Thyroid gland (tissue), 4 donors: ENCODE measurements around the gene PREX1. TPM values are rescaled to one million over a fixed set of nuclear protein-coding genes. Genes with fewer than 3 reads are reported as not detected.
"Not testable (repeated sequence)": the region's sequence is repeated elsewhere in the genome, so short reads cannot be mapped to it uniquely, and the experiment has no call there.

ENCODE experiments used
- DNase-seq, 2 donors: peaks; one replicate each; pipeline ENCODE4 v3.0.0-alpha.2; 2019
- H3K27ac ChIP-seq, 3 donors: fragments of 200-600 bp; sonication (generic); 1 replicate in 2 of 3; 2 replicates in 1 of 3; pipeline ENCODE4 v1.5.1; 2016 to 2019; ENCODE audit warnings: mild to moderate bottlenecking in 1 of 3, moderate library complexity in 1 of 3
- H3K27me3 ChIP-seq: fragments of 200-600 bp; sonication (generic); one replicate; pipeline ENCODE4 v1.5.1; 2019
- H3K36me3 ChIP-seq, 2 donors: fragments of 200-600 bp; sonication (generic); one replicate each; pipeline ENCODE4 v1.5.1; 2016 to 2019
- H3K4me1 ChIP-seq, 2 donors: fragments of 200-600 bp; sonication (generic); one replicate each; pipeline ENCODE4 v1.5.1; 2017 to 2019
- H3K4me3 ChIP-seq, 3 donors: fragments of 200-600 bp; sonication (generic); replicated peaks in 1 of 3; 1 replicate in 2 of 3; 2 replicates in 1 of 3; pipeline ENCODE4 v1.5.1; 2016; ENCODE audit warnings: mild to moderate bottlenecking in 1 of 3
- H3K9me3 ChIP-seq: fragments of 200-600 bp; sonication (generic); one replicate; pipeline ENCODE4 v1.5.1; 2017
- CTCF ChIP-seq, 6 experiments: fragments of 200-600 bp in 3 of 6; fragments of 450-650 bp in 3 of 6; sonication (generic) in 3 of 6; IDR thresholded peaks; one replicate each; pipeline ENCODE4 v1.5.1; 2016 to 2019; ENCODE audit warnings: antibody characterized with exemption in 6 of 6, mild to moderate bottlenecking in 2 of 6, inconsistent platforms in 1 of 6, moderate library complexity in 1 of 6
- POLR2A ChIP-seq, 2 donors: fragments of 450-650 bp; IDR thresholded peaks; one replicate each; pipeline ENCODE4 v1.6.1; 2017; ENCODE audit warnings: antibody characterized with exemption in 2 of 2, mild to moderate bottlenecking in 2 of 2, moderate library complexity in 1 of 2
- WGBS, 2 donors: methylation state at CpG; one replicate each; pipeline ENCODE4 v1.1.5; 2017; 5-methylcytosine and 5-hydroxymethylcytosine counted together
- intact Hi-C: fragments of 100-400 bp; cut with DNase I; formaldehyde crosslinking; loops from one replicate; pipeline ENCODE4 v1.15.1; 2023
- total RNA-seq, 4 donors: library from RNA; depleted of rRNA; stranded (reverse); fragments of >200 nt; gene quantifications; one replicate each; pipeline ENCODE4 v1.2.3, GENCODE V29; 2016

The PREX1 gene
- total RNA-seq, 4 donors from 2014 or later, result 10.2 to 42.7 (median 18.7) TPM

DNA sequence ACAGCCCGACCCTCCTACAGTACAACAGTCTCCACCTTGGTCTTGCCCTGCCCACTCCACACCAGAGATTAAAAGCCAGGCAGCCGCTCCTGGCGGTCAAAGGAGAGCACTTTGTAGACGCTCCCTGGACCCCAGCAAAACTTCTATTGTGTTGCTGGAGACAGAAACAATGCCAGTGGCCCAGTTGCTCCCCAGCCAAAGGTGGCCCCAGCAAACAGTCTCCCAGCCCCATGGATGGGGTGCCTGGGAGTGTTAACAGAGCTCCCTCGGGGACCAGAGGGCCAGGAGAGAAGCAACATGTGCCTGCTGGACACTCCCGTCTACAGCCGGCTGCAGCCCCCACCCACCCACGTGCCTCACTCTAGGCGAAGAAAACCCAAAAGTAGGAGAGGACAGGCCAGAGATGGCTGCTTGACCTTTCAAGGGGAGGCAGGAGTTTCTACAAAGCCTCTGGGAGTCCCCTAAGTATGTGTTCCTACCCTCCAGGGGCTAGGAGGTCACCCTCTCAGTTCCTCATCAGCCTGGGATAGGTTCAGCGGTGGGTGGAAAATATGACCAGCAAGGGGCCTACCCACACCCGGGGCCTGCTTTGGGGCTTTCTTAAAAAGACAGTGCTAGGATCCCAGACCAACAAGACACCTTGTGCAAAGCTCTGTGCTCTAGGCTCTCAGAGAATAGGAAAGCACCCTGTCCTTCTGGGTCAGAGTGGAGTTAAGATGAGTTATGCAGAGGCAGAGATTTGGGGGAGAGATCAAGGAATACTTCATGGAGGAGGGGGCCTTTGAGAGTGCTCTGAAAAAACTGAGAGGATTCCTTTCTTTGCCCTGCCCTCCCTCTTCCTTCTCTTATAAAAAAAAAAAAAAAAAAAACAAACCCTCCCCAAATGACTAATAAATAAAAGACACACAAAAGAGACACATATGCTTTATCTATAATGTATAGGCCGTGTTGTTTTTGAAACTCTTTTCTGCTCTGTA lies 19.0 kb upstream of the PREX1 start:
- TF ChIP-seq CTCF (IDR thresholded peaks at IDR 0.05), result no peak
- TF ChIP-seq POLR2A (IDR thresholded peaks at IDR 0.05), result no peak
- no peaks in the 10 kb centered on the region for H3K27me3 ChIP-seq
- H3K4me1 ChIP-seq, result peaks cover 0 to 9% of the 10 kb centered on the region in 2 donors
- no peak overlapping the region for H3K27ac ChIP-seq
- no peak overlapping the region for H3K4me3 ChIP-seq
- H3K36me3 ChIP-seq, result no peaks in the 10 kb centered on the region
- intact Hi-C loops, result no loop called here
- 22 to 29% methylated on average over 9 to 12 of the region's 12 CpGs for WGBS, 2 donors
- no peaks in the 10 kb centered on the region for H3K9me3 ChIP-seq
- DNase-seq, result peak in 1 of 2 donors; percentile 22

- intact Hi-C loops, result no loop called here
- Histone ChIP-seq H3K36me3 (no peaks in the 10 kb centered on the region), H3K9me3 (no peaks in the 10 kb centered on the region), H3K4me3 (no peak overlapping the region), H3K27me3 (no peaks in the 10 kb centered on the region), H3K4me1 (peaks cover 0 to 9% of the 10 kb centered on the region in 2 donors), H3K27ac (no peak overlapping the region)
- WGBS, 2 donors, result 75 to 85% methylated on average over 6 to 7 of the region's 7 CpGs
- TF ChIP-seq CTCF (IDR thresholded peaks at IDR 0.05) (no peak), POLR2A (IDR thresholded peaks at IDR 0.05) (no peak)
- DNase-seq, result no peak
Measured at GRCh38 chr20:48845721-48846306, 18.0 kb upstream of the PREX1 start.

GRCh38 chr20:48844996-48845395 lies 17.2 kb upstream of the PREX1 start:
- H3K36me3 ChIP-seq, result no peaks in the 10 kb centered on the region
- TF ChIP-seq CTCF (IDR thresholded peaks at IDR 0.05) (no peak), POLR2A (IDR thresholded peaks at IDR 0.05) (no peak)
- H3K4me3 ChIP-seq, result no peak overlapping the region
- intact Hi-C loops, result no loop called here
- H3K27ac ChIP-seq, result no peak overlapping the region
- H3K4me1 ChIP-seq, result peaks cover 0 to 9% of the 10 kb centered on the region in 2 donors
- H3K9me3 ChIP-seq, result no peaks in the 10 kb centered on the region
- WGBS, 2 donors, result 61 to 62% methylated on average over 4 of the region's 4 CpGs
- no peak for DNase-seq
- H3K27me3 ChIP-seq, result no peaks in the 10 kb centered on the region

- H3K27me3 ChIP-seq, H3K4me1 ChIP-seq, H3K9me3 ChIP-seq, H3K36me3 ChIP-seq, DNase-seq, H3K4me3 ChIP-seq, H3K27ac ChIP-seq, intact Hi-C loops: not testable (repeated sequence)
- WGBS, 2 donors, result 39 to 40% methylated on average over 2 of the region's 2 CpGs
Measured at GRCh38 chr20:48843896-48844295, 16.1 kb upstream of the PREX1 start.

DNA sequence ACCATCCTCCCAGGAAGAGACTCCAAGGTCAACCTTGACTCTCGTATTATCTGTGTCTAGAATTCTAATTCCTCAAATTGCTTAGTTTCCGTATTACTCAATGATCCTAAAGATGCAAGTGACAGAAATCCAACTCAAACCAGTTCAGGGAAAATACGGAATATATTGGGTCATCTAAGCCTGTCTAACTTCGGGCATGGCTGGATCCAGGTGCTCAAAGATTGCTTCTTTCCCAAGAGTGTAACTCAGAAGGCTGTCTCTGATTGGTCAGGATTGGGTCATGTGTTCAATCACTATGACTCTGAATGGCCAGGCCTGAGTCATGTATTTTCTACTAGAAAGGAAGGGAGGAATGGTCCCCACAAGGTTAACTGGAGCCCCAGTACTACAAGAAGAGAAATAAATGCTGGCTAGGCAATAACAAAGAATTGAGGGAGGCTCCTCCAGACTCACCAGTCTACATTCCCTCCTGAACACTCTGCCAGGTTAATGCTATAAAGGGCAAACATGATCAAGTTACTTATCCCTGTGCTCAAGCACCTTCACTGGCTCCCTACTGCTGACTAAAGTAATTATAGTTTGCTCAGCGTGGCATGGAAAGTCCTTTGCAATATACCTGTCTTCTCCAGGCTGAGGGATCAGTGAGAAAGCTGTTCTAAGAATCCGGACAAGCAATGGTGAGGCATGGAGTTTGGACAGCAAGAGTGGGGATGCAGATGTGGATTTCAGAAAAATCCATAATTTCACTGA lies 15.4 kb upstream of the PREX1 start:
- no peak for DNase-seq
- Histone ChIP-seq H3K36me3 (no peaks in the 10 kb centered on the region), H3K4me1 (peaks cover 0 to 9% of the 10 kb centered on the region in 2 donors), H3K27me3 (no peaks in the 10 kb centered on the region), H3K27ac (no peak overlapping the region), H3K9me3 (no peaks in the 10 kb centered on the region), H3K4me3 (no peak overlapping the region)
- no peak for TF ChIP-seq POLR2A (IDR thresholded peaks at IDR 0.05)
- TF ChIP-seq CTCF (IDR thresholded peaks at IDR 0.05), result no peak
- intact Hi-C loops, result no loop called here
- 87 to 90% methylated on average over 6 of the region's 6 CpGs for WGBS, 2 donors
